ENCODE results near the gene APBA2.

APBA2 gene

GRCh38 chr15:28915041-28915810 is 29.5 kb downstream of the APBA2 start:
- DNase-seq (ENCODE audit: low read depth) = no peak

GRCh38 chr15:28915935-28916334 is 30.2 kb downstream of the APBA2 start:
- DNase-seq (ENCODE audit: low read depth) = no peak

GRCh38 chr15:28917791-28918140 is 32.0 kb downstream of the APBA2 start:
- DNase-seq (ENCODE audit: low read depth) = no peak

- DNase-seq (ENCODE audit: low read depth) = no peak
Measured at GRCh38 chr15:28918141-28918983, 32.6 kb downstream of the APBA2 start.

- peak; percentile 26 for DNase-seq (ENCODE audit: low read depth)
Measured at GRCh38 chr15:28919201-28919635, 33.4 kb downstream of the APBA2 start.

- DNase-seq (ENCODE audit: low read depth) = no peak
Measured at GRCh38 chr15:28919679-28920655, 34.2 kb downstream of the APBA2 start.

GRCh38 chr15:28920781-28921331 is 35.1 kb downstream of the APBA2 start:
- DNase-seq (ENCODE audit: low read depth) = no peak

- DNase-seq (ENCODE audit: low read depth) = no peak
Measured at GRCh38 chr15:28921336-28921735, 35.6 kb downstream of the APBA2 start.

GRCh38 chr15:28921919-28922706 is 36.3 kb downstream of the APBA2 start:
- DNase-seq (ENCODE audit: low read depth) = no peak

- DNase-seq (ENCODE audit: low read depth) = no peak
Measured at GRCh38 chr15:28922707-28923012, 36.9 kb downstream of the APBA2 start.

- no peak for DNase-seq (ENCODE audit: low read depth)
Measured at GRCh38 chr15:28923726-28924280, 38.0 kb downstream of the APBA2 start.

GRCh38 chr15:28927043-28927442 is 41.3 kb downstream of the APBA2 start:
- no peak for DNase-seq (ENCODE audit: low read depth)

- no peak for DNase-seq (ENCODE audit: low read depth)
Measured at GRCh38 chr15:28929200-28929599, 43.4 kb downstream of the APBA2 start.

GRCh38 chr15:28930011-28930410 is 44.2 kb downstream of the APBA2 start:
- DNase-seq (ENCODE audit: low read depth) = no peak

- no peak for DNase-seq (ENCODE audit: low read depth)
Measured at GRCh38 chr15:28930476-28931291, 44.9 kb downstream of the APBA2 start.

- no peak for DNase-seq (ENCODE audit: low read depth)
Measured at GRCh38 chr15:28931828-28932227, 46.1 kb downstream of the APBA2 start.

- no peak for DNase-seq (ENCODE audit: low read depth)
Measured at GRCh38 chr15:28932361-28932760, 46.6 kb downstream of the APBA2 start.

GRCh38 chr15:28933710-28934445 is 48.1 kb downstream of the APBA2 start:
- DNase-seq (ENCODE audit: low read depth) = no peak

GRCh38 chr15:28934645-28935044 is 48.9 kb downstream of the APBA2 start:
- DNase-seq (ENCODE audit: low read depth) = no peak
